Activated CD4-positive, alpha-beta T cell treated with anti-CD3 and anti-CD28 coated beads for 36 hours (primary cell): ENCODE data around the gene RAPGEF4. TPM values are rescaled to one million over a fixed set of nuclear protein-coding genes. Genes with fewer than 3 reads are reported as not detected.

ENCODE experiments used
- ATAC-seq: fragments of 200-7000 bp; cut with Tn5 transposase; one replicate; pipeline ENCODE4 v1.10.0; 2021; ENCODE audit warnings: mild to moderate bottlenecking, moderate library complexity
- CTCF ChIA-PET: fragments of 350-600 bp; sonication (Branson Sonifier 250); formaldehyde crosslinking; loops from one replicate; lab custom pipeline; 2021; ENCODE audit warnings: antibody characterized with exemption; lab: Charles Lee
- POLR2A ChIA-PET: fragments of 350-600 bp; sonication (Branson Sonifier 250); formaldehyde crosslinking; loops from one replicate; lab custom pipeline; 2021; ENCODE audit warnings: antibody characterized with exemption, inconsistent platforms; lab: Charles Lee
- DNase-seq: peaks from one replicate; pipeline ENCODE4 v3.0.0-alpha.2; 2020
- H3K27ac Mint-ChIP-seq: one replicate; pipeline ENCODE4 v1.8.0; 2021; ENCODE audit warnings: mixed read lengths
- H3K27me3 Mint-ChIP-seq: one replicate; pipeline ENCODE4 v1.8.0; 2021; ENCODE audit warnings: mixed read lengths
- H3K36me3 Mint-ChIP-seq: one replicate; pipeline ENCODE4 v1.8.0; 2021; ENCODE audit warnings: low read depth, mixed read lengths
- H3K4me1 Mint-ChIP-seq: one replicate; pipeline ENCODE4 v1.8.0; 2021; ENCODE audit warnings: mixed read lengths
- H3K4me3 Mint-ChIP-seq: one replicate; pipeline ENCODE4 v1.8.0; 2021; ENCODE audit warnings: mild to moderate bottlenecking, moderate library complexity, mixed read lengths
- H3K9me3 Mint-ChIP-seq: one replicate; pipeline ENCODE4 v1.8.0; 2021; ENCODE audit warnings: low read depth, mixed read lengths
- intact Hi-C, 2 experiments: fragments of 100-400 bp; cut with DNase I in 1 of 2; cut with micrococcal nuclease in 1 of 2; formaldehyde crosslinking; loops; one replicate each; pipeline versions ENCODE4 v1.14.2 to v1.15.1; 2022 to 2024; cut with DNase I, micrococcal nuclease
- total RNA-seq, 2 experiments: library from RNA; stranded (reverse); gene quantifications; one replicate each; pipeline ENCODE4 v1.2.3, GENCODE V29; 2021

RAPGEF4 gene
- total RNA-seq, 2 experiments from 2014 or later, result 0.28 to 0.50 TPM

GRCh38 chr2:172806996-172807395, 71.4 kb downstream of the RAPGEF4 start:
- H3K27ac Mint-ChIP-seq, result no peak overlapping the region
- ChIA-PET CTCF (interaction anchor here (0.7 to 5.2 kb wide), 8 partner anchors 11 to 220 kb away, joined by 3 to 65 read pairs (median 4); no protein-coding TSS in a partner anchor), POLR2A (no interaction called here)
- DNase-seq (no peak), ATAC-seq (no peak)
- intact Hi-C loops, result loop anchor here (1.0 to 10.0 kb wide), 5 partner anchors 58 to 404 kb away; no protein-coding TSS in a partner anchor
- H3K27me3 Mint-ChIP-seq, result peaks cover 3% of the 10 kb centered on the region
- no peak overlapping the region for H3K4me3 Mint-ChIP-seq
- H3K4me1 Mint-ChIP-seq, result no peaks in the 10 kb centered on the region
- peaks cover 2% of the 10 kb centered on the region for H3K36me3 Mint-ChIP-seq
- H3K9me3 Mint-ChIP-seq, result peaks cover 14% of the 10 kb centered on the region

GRCh38 chr2:172808156-172808555, 72.5 kb downstream of the RAPGEF4 start:
- no peaks in the 10 kb centered on the region for H3K36me3 Mint-ChIP-seq
- intact Hi-C loops, result loop anchor here (5.0 to 10.0 kb wide), 2 partner anchors 214 to 397 kb away; no protein-coding TSS in a partner anchor
- no peak overlapping the region for H3K4me3 Mint-ChIP-seq
- ChIA-PET POLR2A (no interaction called here), CTCF (interaction anchor here (0.7 to 5.2 kb wide), 4 partner anchors 10 to 128 kb away, joined by 3 to 65 read pairs (median 4); no protein-coding TSS in a partner anchor)
- DNase-seq, result no peak
- H3K27me3 Mint-ChIP-seq, result peaks cover 3% of the 10 kb centered on the region
- peaks cover 4% of the 10 kb centered on the region for H3K9me3 Mint-ChIP-seq
- ATAC-seq, result no peak
- no peak overlapping the region for H3K27ac Mint-ChIP-seq
- H3K4me1 Mint-ChIP-seq, result no peaks in the 10 kb centered on the region

- POLR2A ChIA-PET, result no interaction called here
Measured at GRCh38 chr2:172811027-172811426, 75.4 kb downstream of the RAPGEF4 start.

GRCh38 chr2:172812158-172812744, 76.6 kb downstream of the RAPGEF4 start:
- DNase-seq (no peak), ATAC-seq (no peak)
- H3K4me3 Mint-ChIP-seq, result no peak overlapping the region
- H3K4me1 Mint-ChIP-seq, result no peaks in the 10 kb centered on the region
- H3K27me3 Mint-ChIP-seq, result peaks cover 2% of the 10 kb centered on the region
- intact Hi-C loops, result no loop called here
- POLR2A ChIA-PET, result no interaction called here
- H3K9me3 Mint-ChIP-seq, result no peaks in the 10 kb centered on the region
- CTCF ChIA-PET, result no interaction called here
- H3K27ac Mint-ChIP-seq, result no peak overlapping the region
- no peaks in the 10 kb centered on the region for H3K36me3 Mint-ChIP-seq

More at GRCh38 chr2:172811027-172811426, 75.4 kb downstream of the RAPGEF4 start:
- Mint-ChIP-seq H3K4me1 (no peaks in the 10 kb centered on the region), H3K27ac (no peak overlapping the region), H3K9me3 (no peaks in the 10 kb centered on the region), H3K36me3 (no peaks in the 10 kb centered on the region), H3K4me3 (no peak overlapping the region), H3K27me3 (peaks cover 3% of the 10 kb centered on the region)
- ATAC-seq (no peak), DNase-seq (peak; percentile 41)
- CTCF ChIA-PET, result interaction anchor here (1.0 kb wide), 1 partner anchor 122 kb away, joined by 3 read pairs; no protein-coding TSS in a partner anchor
- intact Hi-C loops, result no loop called here

- ChIA-PET CTCF (interaction anchor here (0.6 to 1.2 kb wide), 2 partner anchors 75 to 389 kb away, joined by 4 read pairs; no protein-coding TSS in a partner anchor), POLR2A (interaction anchor here (0.6 to 0.7 kb wide), 2 partner anchors 483 to 648 kb away, joined by 3 to 4 read pairs; no protein-coding TSS in a partner anchor)
- Mint-ChIP-seq H3K4me1 (no peaks in the 10 kb centered on the region), H3K9me3 (no peaks in the 10 kb centered on the region), H3K36me3 (no peaks in the 10 kb centered on the region), H3K27ac (no peak overlapping the region), H3K27me3 (peaks cover 2% of the 10 kb centered on the region), H3K4me3 (no peak overlapping the region)
- DNase-seq (no peak), ATAC-seq (no peak)
- intact Hi-C loops, result no loop called here
Measured at GRCh38 chr2:172813314-172813888, 77.8 kb downstream of the RAPGEF4 start.

- H3K9me3 Mint-ChIP-seq, result no peaks in the 10 kb centered on the region
- no peak for ATAC-seq
- no peaks in the 10 kb centered on the region for H3K4me1 Mint-ChIP-seq
- ChIA-PET POLR2A (no interaction called here), CTCF (interaction anchor here (1.9 kb wide), 1 partner anchor 10 kb away, joined by 5 read pairs; no protein-coding TSS in a partner anchor)
- no peak overlapping the region for H3K27ac Mint-ChIP-seq
- no peaks in the 10 kb centered on the region for H3K36me3 Mint-ChIP-seq
- no peak overlapping the region for H3K4me3 Mint-ChIP-seq
- H3K27me3 Mint-ChIP-seq, result peaks cover 2% of the 10 kb centered on the region
- no peak for DNase-seq
- intact Hi-C loops, result no loop called here
Measured at GRCh38 chr2:172817411-172817810, 81.8 kb downstream of the RAPGEF4 start.

- ChIA-PET POLR2A (no interaction called here), CTCF (interaction anchor here (1.2 kb wide), 1 partner anchor 8 kb away, joined by 4 read pairs; no protein-coding TSS in a partner anchor)
- ATAC-seq, result no peak
- no peak for DNase-seq
- intact Hi-C loops, result no loop called here
- no peak overlapping the region for H3K4me3 Mint-ChIP-seq
- no peak overlapping the region for H3K27ac Mint-ChIP-seq
- peaks cover 2% of the 10 kb centered on the region for H3K27me3 Mint-ChIP-seq
- no peaks in the 10 kb centered on the region for H3K36me3 Mint-ChIP-seq
- no peaks in the 10 kb centered on the region for H3K9me3 Mint-ChIP-seq
- H3K4me1 Mint-ChIP-seq, result no peaks in the 10 kb centered on the region
Measured at GRCh38 chr2:172819943-172820342, 84.3 kb downstream of the RAPGEF4 start.

GRCh38 chr2:172821370-172822338, 86.0 kb downstream of the RAPGEF4 start:
- CTCF ChIA-PET, result interaction anchor here (1.1 kb wide), 1 partner anchor 111 kb away, joined by 3 read pairs; no protein-coding TSS in a partner anchor
- Mint-ChIP-seq H3K27ac (no peak overlapping the region), H3K4me1 (no peaks in the 10 kb centered on the region), H3K9me3 (no peaks in the 10 kb centered on the region), H3K27me3 (peaks cover under 1% of the 10 kb centered on the region), H3K36me3 (no peaks in the 10 kb centered on the region), H3K4me3 (no peak overlapping the region)
- DNase-seq (no peak), ATAC-seq (no peak)
- intact Hi-C loops, result no loop called here
- POLR2A ChIA-PET, result no interaction called here

- H3K36me3 Mint-ChIP-seq, result no peaks in the 10 kb centered on the region
- intact Hi-C loops, result no loop called here
- no peaks in the 10 kb centered on the region for H3K4me1 Mint-ChIP-seq
- no peak overlapping the region for H3K27ac Mint-ChIP-seq
- no peak overlapping the region for H3K4me3 Mint-ChIP-seq
- POLR2A ChIA-PET, result no interaction called here
- ATAC-seq (no peak), DNase-seq (no peak)
- H3K9me3 Mint-ChIP-seq, result no peaks in the 10 kb centered on the region
- no peaks in the 10 kb centered on the region for H3K27me3 Mint-ChIP-seq
- CTCF ChIA-PET, result no interaction called here
Measured at GRCh38 chr2:172822585-172822984, 86.9 kb downstream of the RAPGEF4 start.

- no peak for DNase-seq
- no peak for ATAC-seq
- H3K4me3 Mint-ChIP-seq, result no peak overlapping the region
- no peaks in the 10 kb centered on the region for H3K4me1 Mint-ChIP-seq
- H3K27ac Mint-ChIP-seq, result no peak overlapping the region
- CTCF ChIA-PET, result interaction anchor here (0.7 to 1.2 kb wide), 2 partner anchors 15 to 249 kb away, joined by 3 to 4 read pairs; no protein-coding TSS in a partner anchor
- POLR2A ChIA-PET, result no interaction called here
- no peaks in the 10 kb centered on the region for H3K9me3 Mint-ChIP-seq
- intact Hi-C loops, result no loop called here
- no peaks in the 10 kb centered on the region for H3K36me3 Mint-ChIP-seq
- no peaks in the 10 kb centered on the region for H3K27me3 Mint-ChIP-seq
Measured at GRCh38 chr2:172823261-172823850, 87.7 kb downstream of the RAPGEF4 start.
